ENCODE data around the gene TMEM129.

TMEM129 gene

DNA sequence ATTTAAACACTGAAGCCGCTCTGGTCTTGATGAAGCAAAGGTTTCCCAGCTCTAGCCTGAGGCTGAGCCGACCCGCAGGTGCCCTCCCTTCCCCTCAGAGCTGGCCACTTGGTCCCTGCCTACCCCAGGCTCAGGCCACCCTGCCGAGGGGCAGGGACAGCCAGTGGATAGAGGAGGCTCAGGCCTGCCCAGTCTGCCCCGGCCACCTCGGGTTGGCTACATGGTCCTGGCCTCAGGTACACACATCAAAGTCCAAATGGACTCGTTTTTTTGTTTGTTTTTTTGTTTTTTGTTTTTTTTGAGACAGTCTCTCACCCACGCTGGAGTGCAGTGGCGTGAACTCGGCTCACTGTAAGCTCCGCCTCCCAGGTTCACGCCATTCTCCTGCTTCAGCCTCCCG is 24.0 kb upstream of the TMEM129 start:
- no peak for FAIRE-seq
- DNase-seq (ENCODE audit: low spot score) = no peak

DNA sequence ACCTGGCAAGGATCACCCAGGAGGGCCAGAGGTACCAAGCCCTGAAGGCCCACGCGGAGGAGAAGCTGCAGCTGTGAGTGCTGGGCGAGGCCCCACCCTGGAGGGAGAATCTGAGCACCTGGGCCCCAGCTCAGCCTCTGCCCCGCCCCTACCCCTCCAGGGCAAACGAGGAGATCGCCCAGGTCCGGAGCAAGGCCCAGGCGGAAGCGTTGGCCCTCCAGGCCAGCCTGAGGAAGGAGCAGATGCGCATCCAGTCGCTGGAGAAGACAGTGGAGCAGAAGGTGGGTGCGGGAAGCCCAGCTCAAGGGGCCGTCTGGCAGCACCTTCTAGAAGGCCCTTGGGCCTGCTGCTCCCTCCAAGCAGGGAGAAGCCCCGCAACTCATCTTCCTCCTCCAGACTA is 23.4 kb upstream of the TMEM129 start:
- DNase-seq (ENCODE audit: low spot score) = no peak
- FAIRE-seq = no peak

DNA sequence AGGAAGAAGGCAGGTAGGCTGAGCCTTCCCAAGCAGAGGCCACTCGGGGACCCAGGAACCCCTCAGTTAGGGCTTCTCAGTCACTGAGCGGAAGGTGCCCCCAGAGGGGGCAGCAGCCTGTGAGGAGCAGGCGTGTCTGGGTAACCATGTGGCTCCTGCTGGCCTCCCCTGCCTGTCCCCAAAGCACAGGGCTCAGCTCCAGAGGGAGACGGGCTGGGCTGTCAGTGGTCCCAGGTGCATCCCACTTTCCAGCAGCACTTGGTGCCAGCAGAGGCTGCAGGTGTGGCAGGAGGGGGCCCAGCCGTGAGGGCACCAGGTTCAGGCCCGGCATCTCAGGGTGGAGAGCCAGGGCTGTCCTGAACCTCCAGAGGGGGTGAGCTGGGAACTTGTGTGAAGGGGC is 22.9 kb upstream of the TMEM129 start:
- DNase-seq (ENCODE audit: low spot score) = no peak
- no peak for FAIRE-seq

DNA sequence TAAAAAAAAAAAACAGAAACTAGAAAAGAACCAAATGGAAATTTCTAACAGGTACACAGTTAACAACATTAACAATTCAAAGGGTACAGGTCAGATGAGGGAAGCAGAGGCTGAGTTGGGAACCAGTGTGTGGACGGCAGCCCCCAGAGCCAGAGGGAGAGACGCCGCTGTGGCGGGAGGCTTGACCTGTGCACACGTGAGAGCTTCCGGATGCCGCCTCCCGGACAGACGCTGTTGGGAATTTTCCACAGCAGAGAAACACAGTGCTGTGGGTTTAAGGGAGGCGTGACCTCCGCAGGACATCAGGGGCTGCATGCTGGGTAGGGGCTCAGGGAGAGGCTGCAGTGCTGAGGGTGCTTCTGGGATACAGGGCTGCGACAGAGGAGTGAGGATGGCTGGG is 22.4 kb upstream of the TMEM129 start:
- DNase-seq (ENCODE audit: low spot score) (no peak), FAIRE-seq (no peak)

DNA sequence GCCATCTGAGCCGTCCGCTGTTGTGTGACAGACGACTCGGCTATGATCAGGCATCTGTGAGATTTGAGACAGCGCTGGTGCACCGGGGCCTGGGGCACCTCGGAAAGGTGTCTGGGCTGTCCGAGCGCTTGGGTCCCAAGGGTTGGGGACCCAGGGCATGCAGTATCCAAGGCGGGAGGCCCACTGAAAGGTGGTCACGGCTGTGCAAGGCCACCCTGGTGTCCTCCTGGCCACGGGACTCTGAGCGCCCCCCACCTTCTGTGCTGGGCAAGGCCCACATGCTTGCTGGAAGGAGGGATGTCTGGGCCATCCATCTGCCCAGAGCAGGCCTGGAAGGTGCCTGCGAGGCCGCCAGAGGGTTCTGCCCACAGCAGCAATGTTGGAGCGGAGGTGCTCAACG is 20.1 kb upstream of the TMEM129 start:
- no peak for FAIRE-seq
- DNase-seq (ENCODE audit: low spot score) = no peak

DNA sequence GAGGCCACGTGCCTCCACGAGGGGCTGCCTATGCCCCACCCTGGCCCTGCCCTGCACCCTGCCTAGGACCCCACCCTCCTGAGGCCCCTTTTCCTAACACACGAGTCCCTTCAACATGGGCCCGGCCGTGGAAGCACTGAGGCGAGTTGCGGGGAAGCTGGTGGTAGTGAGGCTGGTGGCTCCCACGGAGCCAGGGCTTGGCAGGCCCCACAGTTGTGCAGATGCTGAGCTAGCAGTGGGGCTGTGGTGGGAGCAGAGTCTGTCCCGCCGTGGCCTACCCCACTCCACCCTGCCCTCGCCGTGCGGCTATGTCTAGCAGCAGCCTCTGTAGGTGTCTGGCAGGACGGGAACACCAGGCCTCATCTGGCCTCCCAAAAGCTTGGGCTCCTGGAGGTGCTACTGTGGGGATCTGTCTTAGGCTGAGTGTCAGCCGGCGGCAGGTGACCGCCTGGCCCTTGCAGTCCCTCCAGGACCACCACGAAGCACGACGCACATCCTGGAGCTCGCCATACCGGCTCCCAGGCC is 19.0 kb upstream of the TMEM129 start:
- DNase-seq (ENCODE audit: low spot score) = no peak
- no peak for FAIRE-seq

DNA sequence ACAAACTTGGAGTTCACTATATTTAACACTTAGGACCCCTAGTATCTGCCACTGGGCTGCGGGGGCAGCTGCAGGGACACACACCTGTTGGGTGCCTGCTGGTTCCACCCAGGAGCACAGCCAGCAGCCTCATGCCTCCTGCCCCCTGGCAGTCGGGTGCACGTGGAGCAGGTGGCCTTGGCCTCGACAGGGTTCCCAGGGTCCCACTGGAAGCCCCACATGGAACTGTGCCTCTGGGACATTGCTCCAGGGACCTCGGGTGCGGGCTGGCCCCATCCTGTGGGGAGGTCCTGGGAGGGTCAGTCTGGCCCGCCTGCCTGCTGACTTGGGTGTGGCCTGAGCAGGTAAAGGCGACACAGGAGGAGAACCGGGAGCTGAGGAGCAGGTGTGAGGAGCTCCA is 18.2 kb upstream of the TMEM129 start:
- DNase-seq (ENCODE audit: low spot score) (no peak), FAIRE-seq (no peak)

DNA sequence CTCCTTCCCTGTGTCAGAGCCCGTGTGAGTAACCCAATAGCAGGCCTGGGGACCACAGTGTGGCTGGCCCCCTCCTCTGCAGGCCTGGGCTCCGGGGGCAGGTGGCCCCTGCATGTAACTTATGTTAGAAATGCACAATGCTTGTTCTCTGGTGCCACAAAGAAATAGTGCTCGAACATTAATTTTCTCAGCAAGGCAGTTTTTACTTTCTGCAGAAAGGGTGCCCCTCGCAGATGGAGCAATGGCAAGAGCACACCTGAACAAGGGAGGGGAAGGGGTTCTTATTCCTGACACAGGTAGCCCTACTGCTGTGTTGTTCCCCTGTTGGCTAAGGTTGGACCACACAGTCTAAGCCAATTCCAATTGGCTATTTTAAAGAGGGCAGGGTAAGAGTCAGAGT is 17.3 kb upstream of the TMEM129 start:
- no peak for FAIRE-seq
- DNase-seq (ENCODE audit: low spot score) = no peak

DNA sequence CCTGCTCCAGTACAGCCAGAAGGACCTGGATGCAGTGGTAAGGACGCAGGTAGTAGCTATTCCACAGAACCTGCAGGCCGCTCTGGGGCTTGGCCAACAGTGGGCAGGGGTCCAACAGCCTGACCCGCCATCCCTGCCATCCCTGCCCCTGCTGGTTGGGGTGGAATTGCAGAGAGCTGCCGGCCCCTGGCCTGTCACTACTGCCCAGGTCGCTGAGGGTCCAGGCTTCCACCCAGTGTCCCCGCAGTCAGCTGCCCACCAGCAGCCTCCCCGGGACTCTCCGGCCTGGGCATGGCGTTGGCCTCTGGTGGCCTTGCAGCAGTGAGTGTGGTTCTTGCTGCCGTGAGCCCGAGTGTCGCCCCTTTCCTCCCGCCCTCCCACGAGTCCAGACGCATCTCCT is 16.5 kb upstream of the TMEM129 start:
- FAIRE-seq (no peak), DNase-seq (ENCODE audit: low spot score) (no peak)

DNA sequence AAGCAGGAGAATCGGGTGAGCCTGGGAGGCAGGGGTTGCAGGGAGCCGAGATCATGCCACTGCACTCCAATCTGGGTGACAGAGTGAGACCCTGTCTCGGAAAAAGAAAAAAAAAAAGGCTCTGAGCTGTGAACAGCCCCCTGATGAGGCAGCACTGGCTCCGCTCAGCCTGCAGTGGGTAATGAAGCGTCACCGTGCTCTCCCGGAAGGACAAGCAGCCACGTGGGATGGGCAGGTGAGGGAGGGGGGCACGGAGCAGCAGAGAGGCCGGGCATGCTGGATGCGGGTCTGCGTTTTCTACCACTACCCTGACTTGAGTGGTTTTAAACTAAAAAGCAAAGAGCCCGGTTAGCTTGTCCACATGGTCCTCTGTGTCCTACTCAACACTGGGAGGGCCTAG is 15.7 kb upstream of the TMEM129 start:
- DNase-seq (ENCODE audit: low spot score) = no peak
- no peak for FAIRE-seq

DNA sequence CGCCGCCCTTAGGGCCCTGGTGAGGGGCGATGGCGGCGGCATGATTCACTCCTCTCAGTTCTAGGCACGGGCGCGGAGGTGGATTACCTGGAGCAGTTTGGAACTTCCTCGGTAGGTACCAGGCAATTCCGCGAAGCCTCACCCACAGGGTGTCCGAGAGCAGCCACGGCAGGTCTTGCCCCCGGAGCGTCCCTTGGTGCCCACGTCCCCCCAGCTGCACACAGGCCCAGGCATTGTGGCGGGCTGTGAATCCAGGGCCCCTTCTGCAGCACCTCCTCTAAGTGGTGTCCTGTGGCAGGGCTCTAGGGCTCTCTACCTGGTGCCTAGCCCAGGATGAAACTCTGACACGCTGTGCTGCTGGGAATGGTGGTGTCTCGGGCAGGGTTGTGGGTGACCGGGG is 14.1 kb upstream of the TMEM129 start:
- no peak for DNase-seq (ENCODE audit: low spot score)
- FAIRE-seq = no peak

DNA sequence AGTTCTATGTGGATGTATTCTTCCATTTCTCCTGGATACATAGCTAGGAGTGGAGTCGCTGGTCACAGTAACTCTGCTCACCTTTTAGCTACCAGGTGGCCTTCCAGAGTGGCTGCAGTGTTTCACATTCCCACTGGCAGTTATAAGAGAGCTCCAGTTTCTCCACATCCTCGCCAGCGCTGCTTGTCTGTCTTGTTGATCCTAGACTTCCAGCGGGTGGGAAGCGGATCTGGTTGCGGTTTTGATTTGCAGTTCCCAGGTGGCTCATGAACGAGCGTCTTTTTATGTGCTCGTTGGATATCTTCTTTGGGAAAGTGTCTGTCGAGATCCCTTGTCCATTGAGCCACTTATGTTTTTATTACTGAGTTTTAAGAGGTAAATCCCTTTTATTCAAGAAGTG is 11.8 kb upstream of the TMEM129 start:
- DNase-seq (ENCODE audit: low spot score) = no peak
- FAIRE-seq = no peak

DNA sequence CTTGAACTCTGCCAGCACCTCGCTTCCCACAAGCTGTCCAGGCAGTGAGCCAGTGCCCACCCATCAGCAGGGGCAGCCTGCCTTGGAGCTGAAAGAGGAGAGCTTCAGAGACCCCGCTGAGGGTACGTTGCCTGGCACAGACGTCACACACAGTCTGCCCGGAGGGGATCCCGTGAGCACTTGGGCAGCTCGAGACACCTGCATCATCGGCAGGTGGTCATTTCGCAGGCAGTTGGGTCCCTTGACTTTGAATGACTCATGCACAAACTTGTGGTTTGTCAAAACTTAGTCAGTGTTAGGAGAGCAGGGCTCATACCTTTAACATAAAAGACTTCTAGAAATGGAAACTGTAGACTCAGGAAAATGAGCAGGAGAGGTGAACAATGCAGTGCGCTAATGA is 10.1 kb upstream of the TMEM129 start:
- peak; percentile 73 for DNase-seq (ENCODE audit: low spot score)
- FAIRE-seq = peak; percentile 84

DNA sequence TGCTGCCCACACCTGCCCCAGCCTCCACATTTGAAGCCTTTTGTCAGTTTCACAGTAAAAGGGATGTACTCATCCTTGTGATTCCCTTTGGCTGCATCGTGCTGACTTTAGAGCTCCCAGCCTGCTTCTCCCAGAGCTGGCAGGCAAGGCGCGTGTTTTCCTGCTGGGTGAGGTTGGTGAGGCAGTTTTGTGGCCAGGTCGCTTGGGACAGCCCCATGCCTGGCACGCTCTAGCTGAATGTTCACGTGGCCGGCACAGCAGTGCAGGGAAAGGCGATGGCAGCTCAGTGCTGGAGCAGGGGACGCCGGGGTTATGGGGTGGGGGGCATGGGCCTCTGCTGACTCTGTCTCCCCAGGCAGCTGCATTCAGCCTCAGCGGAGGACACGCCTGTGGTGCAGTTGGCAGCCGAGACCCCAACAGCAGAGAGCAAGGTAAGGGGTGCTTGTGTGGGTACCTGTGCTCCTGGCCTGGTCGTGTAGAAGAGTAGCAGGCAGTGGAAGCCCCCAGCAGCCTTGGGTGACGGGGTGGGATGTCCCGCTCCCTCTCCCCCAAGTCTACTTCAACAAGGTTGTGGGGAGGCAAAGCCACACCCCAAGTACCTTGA is 9.5 kb upstream of the TMEM129 start:
- DNase-seq (ENCODE audit: low spot score) (no peak), FAIRE-seq (no peak)

DNA sequence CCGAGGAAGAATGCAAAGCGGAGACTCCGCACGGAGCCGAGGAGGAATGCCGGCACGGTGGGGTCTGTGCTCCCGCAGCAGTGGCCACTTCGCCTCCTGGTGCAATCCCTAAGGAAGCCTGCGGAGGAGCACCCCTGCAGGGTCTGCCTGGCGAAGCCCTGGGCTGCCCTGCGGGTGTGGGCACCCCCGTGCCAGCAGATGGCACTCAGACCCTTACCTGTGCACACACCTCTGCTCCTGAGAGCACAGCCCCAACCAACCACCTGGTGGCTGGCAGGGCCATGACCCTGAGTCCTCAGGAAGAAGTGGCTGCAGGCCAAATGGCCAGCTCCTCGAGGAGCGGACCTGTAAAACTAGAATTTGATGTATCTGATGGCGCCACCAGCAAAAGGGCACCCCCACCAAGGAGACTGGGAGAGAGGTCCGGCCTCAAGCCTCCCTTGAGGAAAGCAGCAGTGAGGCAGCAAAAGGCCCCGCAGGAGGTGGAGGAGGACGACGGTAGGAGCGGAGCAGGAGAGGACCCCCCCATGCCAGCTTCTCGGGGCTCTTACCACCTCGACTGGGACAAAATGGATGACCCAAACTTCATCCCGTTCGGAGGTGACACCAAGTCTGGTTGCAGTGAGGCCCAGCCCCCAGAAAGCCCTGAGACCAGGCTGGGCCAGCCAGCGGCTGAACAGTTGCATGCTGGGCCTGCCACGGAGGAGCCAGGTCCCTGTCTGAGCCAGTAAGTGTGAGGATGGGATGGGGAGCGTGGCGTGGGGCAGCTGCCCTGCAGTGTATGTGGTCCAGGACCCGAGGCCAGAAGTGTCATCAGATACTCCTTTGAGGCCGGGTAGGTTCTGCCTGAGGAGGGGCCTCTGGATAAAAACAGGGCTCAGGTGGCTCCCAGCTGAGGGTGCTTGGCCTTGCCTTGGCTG is 7.2 kb upstream of the TMEM129 start:
- no peak for DNase-seq (ENCODE audit: low spot score)
- no peak for FAIRE-seq

DNA sequence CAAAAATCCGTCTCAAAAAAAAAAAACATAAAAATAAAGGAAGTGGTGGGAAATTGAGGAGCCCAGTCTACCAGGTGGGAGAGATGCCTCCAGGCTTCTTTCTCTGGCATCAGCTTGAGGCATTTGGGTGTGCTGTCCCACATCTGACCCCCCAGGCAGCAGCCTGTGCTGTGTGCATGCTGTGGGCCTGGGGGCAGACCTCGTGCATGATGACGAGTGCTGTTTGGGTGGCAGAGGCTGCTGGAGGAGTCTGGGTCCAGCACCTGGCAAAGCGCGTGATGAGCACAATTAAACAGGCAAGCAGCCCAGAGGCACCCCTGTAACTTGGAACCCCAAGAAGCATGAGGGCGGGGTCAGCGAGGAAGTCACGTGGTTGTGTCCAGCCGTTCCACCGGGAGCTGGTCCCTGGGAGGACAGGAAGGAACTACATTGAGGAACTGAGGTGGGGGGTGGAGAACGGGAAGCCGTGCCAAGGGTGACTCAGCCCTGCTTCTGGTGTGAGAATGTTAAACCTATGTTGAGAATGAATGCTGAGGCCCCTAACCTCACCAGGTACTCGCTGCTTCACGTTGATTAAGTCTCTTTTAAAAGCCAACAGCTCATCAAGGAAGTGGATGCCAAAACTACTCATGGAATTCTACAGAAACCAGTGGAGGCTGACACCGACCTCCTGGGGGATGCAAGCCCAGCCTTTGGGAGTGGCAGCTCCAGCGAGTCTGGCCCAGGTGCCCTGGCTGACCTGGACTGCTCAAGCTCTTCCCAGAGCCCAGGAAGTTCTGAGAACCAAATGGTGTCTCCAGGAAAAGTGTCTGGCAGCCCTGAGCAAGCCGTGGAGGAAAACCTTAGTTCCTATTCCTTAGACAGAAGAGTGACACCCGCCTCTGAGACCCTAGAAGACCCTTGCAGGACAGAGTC is 6.3 kb upstream of the TMEM129 start:
- FAIRE-seq (peak; percentile 91), DNase-seq (ENCODE audit: low spot score) (peak; percentile 92)

DNA sequence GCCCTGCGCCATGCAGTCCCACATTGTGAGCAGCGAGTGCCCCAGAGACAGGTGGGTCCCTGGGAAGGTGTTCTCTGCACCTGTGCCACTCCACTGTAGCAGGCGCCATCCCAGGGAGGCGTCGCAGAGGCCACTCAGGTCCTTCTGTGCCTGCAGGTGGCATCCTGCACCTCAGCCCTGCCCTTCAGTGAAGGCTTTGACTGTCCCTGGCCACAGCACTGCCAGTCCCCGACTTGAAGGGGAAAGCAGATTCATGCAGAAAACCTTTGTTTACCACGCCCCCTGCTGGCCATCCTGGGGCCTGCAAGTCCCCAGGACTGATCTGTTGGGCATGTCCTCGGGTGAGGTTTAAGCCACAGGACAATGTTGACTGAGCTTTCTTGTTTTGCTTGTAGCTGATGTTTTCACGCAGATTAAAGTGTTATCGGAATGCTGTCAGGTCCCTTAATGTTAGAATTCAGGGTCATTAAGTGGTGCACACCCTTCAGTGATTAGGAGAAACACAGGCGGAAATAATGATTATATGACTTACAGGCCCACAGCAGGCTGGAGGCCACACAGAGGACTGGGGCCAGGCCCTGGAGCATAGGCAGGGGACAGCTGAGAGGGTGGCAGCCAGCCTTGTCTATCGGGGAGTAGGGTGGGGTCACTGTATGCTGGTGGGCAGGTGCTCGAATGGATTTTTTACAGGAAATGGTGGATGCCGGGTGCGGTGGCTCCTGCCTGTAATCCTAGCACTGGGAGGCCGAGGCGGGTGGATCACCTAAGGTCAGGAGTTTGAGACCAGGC is 5.2 kb upstream of the TMEM129 start:
- DNase-seq (ENCODE audit: low spot score) (peak; percentile 73), FAIRE-seq (peak; percentile 67)

DNA sequence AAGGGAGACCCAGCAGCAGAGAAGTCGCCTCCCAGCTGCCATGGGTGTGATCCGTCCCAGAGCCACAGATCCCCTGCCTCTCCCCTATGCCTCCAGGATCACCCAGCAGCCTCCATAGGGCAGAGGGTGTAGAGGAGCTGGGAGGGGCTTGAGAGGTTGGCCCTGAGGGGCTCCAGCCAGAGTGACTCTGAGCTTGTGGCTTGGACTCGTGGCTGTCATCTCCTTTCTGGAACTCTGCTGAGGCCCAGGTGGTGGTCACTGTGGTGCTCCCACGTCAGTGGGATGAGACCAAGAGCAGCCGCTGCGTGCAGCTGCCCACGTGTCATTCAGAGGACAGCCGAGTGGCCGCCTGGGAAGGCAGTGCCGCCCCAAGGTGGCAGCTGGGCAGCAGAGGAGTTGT is 4.4 kb upstream of the TMEM129 start:
- FAIRE-seq = no peak
- no peak for DNase-seq (ENCODE audit: low spot score)

DNA sequence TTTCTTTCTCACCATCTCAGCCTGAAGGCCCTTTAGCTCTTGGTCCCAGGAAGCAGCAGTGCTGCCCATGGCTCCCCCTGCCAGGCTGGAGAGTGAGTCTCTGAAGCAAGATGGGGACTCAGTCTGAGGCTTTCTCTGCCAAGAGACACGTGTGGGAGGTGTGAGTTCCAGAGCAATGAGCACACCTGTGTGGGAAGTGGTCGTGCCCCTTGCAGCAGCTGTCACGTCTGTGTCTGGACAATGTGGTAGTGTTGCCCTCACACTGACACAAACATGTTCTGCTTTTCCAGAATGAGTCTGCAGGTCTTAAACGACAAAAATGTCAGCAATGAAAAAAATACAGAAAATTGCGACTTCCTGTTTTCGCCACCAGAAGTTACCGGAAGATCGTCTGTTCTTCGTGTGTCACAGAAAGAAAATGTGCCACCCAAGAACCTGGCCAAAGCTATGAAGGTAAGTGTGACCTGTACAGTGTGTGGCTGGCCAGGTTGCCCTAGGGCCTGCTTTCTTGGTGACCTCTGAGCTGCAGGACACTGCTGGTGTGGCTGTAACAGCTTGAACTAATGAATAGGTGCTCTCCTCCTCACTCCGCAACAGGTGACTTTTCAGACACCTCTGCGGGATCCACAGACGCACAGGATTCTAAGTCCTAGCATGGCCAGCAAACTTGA is 2.1 kb upstream of the TMEM129 start:
- FAIRE-seq (no peak), DNase-seq (ENCODE audit: low spot score) (no peak)

DNA sequence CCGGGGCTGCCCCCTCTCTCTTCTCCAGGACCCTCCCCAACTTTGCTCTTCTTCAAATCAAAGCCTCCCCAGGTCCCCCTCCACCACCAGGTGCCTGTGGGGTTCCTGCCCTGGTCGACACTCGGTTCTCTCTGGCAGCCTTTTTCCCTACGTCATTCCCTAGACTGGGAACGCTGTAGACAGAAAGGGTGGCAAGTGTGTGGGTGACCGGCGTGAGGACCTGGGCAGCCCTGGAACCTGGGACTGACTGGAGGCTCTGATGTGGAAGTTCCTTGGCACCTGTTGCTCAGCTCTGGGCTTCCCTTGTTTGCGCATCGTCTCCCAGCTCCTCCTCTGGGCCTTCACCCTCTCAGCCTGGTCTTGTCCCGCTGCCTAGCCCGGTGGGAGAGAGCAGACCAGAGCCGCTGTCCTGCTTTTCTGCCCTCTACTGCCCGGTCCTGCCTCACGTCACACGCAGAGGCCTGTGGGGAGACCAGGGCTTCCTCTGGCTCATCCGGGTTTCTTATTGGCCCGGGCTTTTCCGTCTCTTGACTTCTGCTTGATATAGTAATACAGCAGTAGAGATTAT is 1.5 kb upstream of the TMEM129 start:
- DNase-seq (ENCODE audit: low spot score) = peak; percentile 21
- FAIRE-seq = no peak
